NCI-H460 (cell line): ENCODE results near the gene HAND1. TPM values are rescaled to one million over a fixed set of nuclear protein-coding genes. Genes with fewer than 3 reads are reported as not detected.

Experiments used
- DNase-seq: peaks from one replicate; pipeline ENCODE4 v3.0.0-alpha.2; 2016; ENCODE audit warnings: low read depth; ENCODE audit errors: extremely low read depth
- total RNA-seq: library from RNA; depleted of rRNA; stranded (reverse); fragments of >200 nt; shearing (Covaris generic); gene quantifications from 2 replicates; pipeline ENCODE4 v1.2.3, GENCODE V29; 2014

Gene HAND1
- total RNA-seq, 1 experiment from 2014 or later = not detected

GRCh38 chr5:154464438-154464837 is 13.6 kb downstream of the HAND1 start:
- no peak for DNase-seq

GRCh38 chr5:154461531-154461930 is 16.5 kb downstream of the HAND1 start:
- no peak for DNase-seq

GRCh38 chr5:154460172-154460571 is 17.9 kb downstream of the HAND1 start:
- no peak for DNase-seq

GRCh38 chr5:154459015-154459414 is 19.0 kb downstream of the HAND1 start:
- DNase-seq = no peak

- DNase-seq = no peak
These were observed 21.5 kb downstream of the HAND1 start for GRCh38 chr5:154456540-154456939.

- no peak for DNase-seq
These were observed 22.4 kb downstream of the HAND1 start for GRCh38 chr5:154455585-154455984.

GRCh38 chr5:154451957-154452356 is 26.1 kb downstream of the HAND1 start:
- DNase-seq = no peak

- no peak for DNase-seq
These were observed 28.2 kb downstream of the HAND1 start for GRCh38 chr5:154449786-154450185.

GRCh38 chr5:154447089-154447725 is 30.8 kb downstream of the HAND1 start:
- DNase-seq = no peak

- no peak for DNase-seq
These were observed 31.6 kb downstream of the HAND1 start for GRCh38 chr5:154446195-154447088.

- peak; percentile 93 for DNase-seq
These were observed 32.4 kb downstream of the HAND1 start, which contains the start of gene SAP30L for GRCh38 chr5:154445422-154446194. TSS of gene SAP30L (plus strand) at chr5:154445997. CDS start at chr5:154446605, 608 bp downstream.

- no peak for DNase-seq
These were observed 33.2 kb downstream of the HAND1 start for GRCh38 chr5:154444556-154445421.

- DNase-seq = no peak
These were observed 35.2 kb downstream of the HAND1 start for GRCh38 chr5:154442801-154443200.

GRCh38 chr5:154440540-154440939 is 37.5 kb downstream of the HAND1 start:
- DNase-seq = no peak

GRCh38 chr5:154437281-154437965 is 40.6 kb downstream of the HAND1 start:
- no peak for DNase-seq

GRCh38 chr5:154435226-154435625 is 42.8 kb downstream of the HAND1 start:
- DNase-seq = no peak

GRCh38 chr5:154430961-154431630 is 46.9 kb downstream of the HAND1 start:
- DNase-seq = no peak

GRCh38 chr5:154430466-154430865 is 47.6 kb downstream of the HAND1 start:
- DNase-seq = no peak

GRCh38 chr5:154429341-154429740 is 48.7 kb downstream of the HAND1 start:
- DNase-seq = no peak
